Liver (tissue), 9 donors: Measurements from ENCODE around the gene THRAP3. TPM values are rescaled to one million over a fixed set of nuclear protein-coding genes. Genes with fewer than 3 reads are reported as not detected.

Source experiments
- DNase-seq: peaks from one replicate; pipeline ENCODE4 v3.0.0-alpha.2; 2017; ENCODE audit warnings: low spot score
- H3K27ac ChIP-seq, 2 donors: one replicate each; pipeline ENCODE4 v1.7.0; 2013; ENCODE audit warnings: inconsistent platforms in 2 of 2, low read length in 2 of 2, control low read depth in 1 of 2, low read depth in 1 of 2, mild to moderate bottlenecking in 1 of 2
- H3K27me3 ChIP-seq, 4 donors: one replicate each; pipeline versions ENCODE4 v1.6.1 to v1.7.0; 2013; ENCODE audit warnings: low read length in 3 of 4, inconsistent platforms in 1 of 4, mild to moderate bottlenecking in 1 of 4, moderate library complexity in 1 of 4; ENCODE audit not compliant: control insufficient read depth in 4 of 4, insufficient read depth in 4 of 4
- H3K36me3 ChIP-seq, 4 donors: one replicate each; pipeline versions ENCODE4 v1.6.1 to v1.7.0; 2013; ENCODE audit warnings: low read length in 3 of 4, mild to moderate bottlenecking in 3 of 4, low read depth in 1 of 4, moderate library complexity in 1 of 4; ENCODE audit not compliant: control insufficient read depth in 4 of 4, insufficient read depth in 3 of 4
- H3K4me1 ChIP-seq, 4 donors: one replicate each; pipeline versions ENCODE4 v1.6.1 to v1.7.0; 2013; ENCODE audit warnings: low read length in 3 of 4, mild to moderate bottlenecking in 3 of 4, moderate library complexity in 1 of 4; ENCODE audit not compliant: control insufficient read depth in 4 of 4, insufficient read depth in 4 of 4
- H3K4me3 ChIP-seq, 3 donors: one replicate each; pipeline versions ENCODE4 v1.6.1 to v1.7.0; 2013; ENCODE audit warnings: low read length in 3 of 3, control low read depth in 1 of 3, low read depth in 1 of 3, mild to moderate bottlenecking in 1 of 3
- H3K9ac ChIP-seq, 2 donors: one replicate each; pipeline ENCODE4 v1.7.0; 2013; ENCODE audit warnings: low read length in 2 of 2, mild to moderate bottlenecking in 2 of 2, moderate library complexity in 2 of 2, control low read depth in 1 of 2, low read depth in 1 of 2
- H3K9me3 ChIP-seq, 4 donors: one replicate each; pipeline versions ENCODE4 v1.6.1 to v1.7.0; 2013; ENCODE audit warnings: low read length in 3 of 4; ENCODE audit not compliant: control insufficient read depth in 4 of 4
- EGR1 ChIP-seq, 2 donors: IDR thresholded peaks; 2 replicates each; pipeline ENCODE4 v1.6.1; 2016 to 2018; ENCODE audit warnings: antibody characterized with exemption in 2 of 2, low read depth in 2 of 2
- FOXA2 ChIP-seq: IDR thresholded peaks from 2 replicates; pipeline ENCODE4 v1.6.1; 2016; ENCODE audit warnings: antibody characterized with exemption
- GABPA ChIP-seq, 2 donors: IDR thresholded peaks in 1 of 2; conservative IDR thresholded peaks in 1 of 2; 2 replicates each; pipeline ENCODE4 v1.6.1; 2016; ENCODE audit warnings: antibody characterized with exemption in 2 of 2, mild to moderate bottlenecking in 1 of 2, moderate library complexity in 1 of 2
- HNF4A ChIP-seq, 2 donors: conservative IDR thresholded peaks; 2 replicates each; pipeline ENCODE4 v1.6.1; 2016; ENCODE audit warnings: antibody characterized with exemption in 2 of 2, mild to moderate bottlenecking in 2 of 2
- HNF4G ChIP-seq: IDR thresholded peaks from 2 replicates; pipeline ENCODE4 v1.6.1; 2016; ENCODE audit warnings: antibody characterized with exemption
- NR2F2 ChIP-seq: IDR thresholded peaks from 2 replicates; pipeline ENCODE4 v1.6.1; 2016; ENCODE audit warnings: antibody characterized with exemption
- REST ChIP-seq: IDR thresholded peaks from 2 replicates; pipeline ENCODE4 v1.6.1; 2016; ENCODE audit warnings: antibody characterized with exemption, mild to moderate bottlenecking
- RXRA ChIP-seq, 2 donors: IDR thresholded peaks; 2 replicates each; pipeline ENCODE4 v1.6.1; 2017 to 2018; ENCODE audit warnings: antibody characterized with exemption in 2 of 2, mild to moderate bottlenecking in 1 of 2
- TAF1 ChIP-seq: conservative IDR thresholded peaks from 2 replicates; pipeline ENCODE4 v1.6.1; 2016; ENCODE audit warnings: antibody characterized with exemption, mild to moderate bottlenecking
- WGBS: extraction: QIAGEN DNeasy Blood & Tissue Kit; methylation state at CpG from one replicate; pipeline ENCODE4 v1.1.7; 2013; 5-methylcytosine and 5-hydroxymethylcytosine counted together
- polyA plus RNA-seq, 2 donors: library from polyadenylated mRNA; stranded (reverse) in 1 of 2; unstranded in 1 of 2; fragments of 200-250 nt in 1 of 2; fragments of >200 nt in 1 of 2; fragmentation: Nextera tagmentation in 1 of 2; extraction: Ambion mirVana in 1 of 2; gene quantifications; one replicate each; pipeline versions ENCODE4 v1.2.1 to v1.2.3, GENCODE V29; 2013 to 2015
- total RNA-seq, 2 donors: library from RNA; depleted of rRNA; stranded (reverse); fragments of >200 nt; gene quantifications; one replicate each; pipeline ENCODE4 v1.2.3, GENCODE V29; 2014
- TF ChIP-seq, protein P1 (sequence below): fragments of 150-350 bp; IDR thresholded peaks from 2 replicates; pipeline ENCODE4 v1.5.1; 2017; ENCODE audit warnings: improper control_type of control experiment, low read depth, low read length; ENCODE audit not compliant: missing input control
- TF ChIP-seq, protein P2 (sequence below): IDR thresholded peaks from 2 replicates; pipeline ENCODE4 v1.6.1; 2016; ENCODE audit warnings: antibody characterized with exemption
- TF ChIP-seq, protein P3 (sequence below): IDR thresholded peaks from 2 replicates; pipeline ENCODE4 v1.6.1; 2016; ENCODE audit warnings: antibody characterized with exemption
- donor health status: healthy.
- donor health status: healthy.
- donor health status: healthy.
- donor health status: healthy.
- donor health status: healthy.

The THRAP3 gene
- total and polyA plus RNA-seq, 4 donors = 21.3 to 55.1 (median 45.8) TPM

GRCh38 chr1:36351227-36351977 is 127.2 kb downstream of the THRAP3 start:
- no peak for DNase-seq
- H3K4me3 ChIP-seq = no peak overlapping the region
- no peaks in the 10 kb centered on the region for H3K9me3 ChIP-seq
- 84% methylated on average over 14 of the region's 14 CpGs for WGBS
- no peaks in the 10 kb centered on the region for H3K27me3 ChIP-seq
- no peak for TF ChIP-seq REST
- no peak for TF ChIP-seq EGR1 (IDR thresholded peaks at IDR 0.05; ENCODE audit: low read depth in 2 of 2)
- no peak for TF ChIP-seq GABPA (IDR thresholded peaks at IDR 0.05 in 1 of 2, conservative IDR thresholded peaks at IDR 0.05 in 1 of 2)
- no peak for TF ChIP-seq TAF1
- TF ChIP-seq, protein P1, sequence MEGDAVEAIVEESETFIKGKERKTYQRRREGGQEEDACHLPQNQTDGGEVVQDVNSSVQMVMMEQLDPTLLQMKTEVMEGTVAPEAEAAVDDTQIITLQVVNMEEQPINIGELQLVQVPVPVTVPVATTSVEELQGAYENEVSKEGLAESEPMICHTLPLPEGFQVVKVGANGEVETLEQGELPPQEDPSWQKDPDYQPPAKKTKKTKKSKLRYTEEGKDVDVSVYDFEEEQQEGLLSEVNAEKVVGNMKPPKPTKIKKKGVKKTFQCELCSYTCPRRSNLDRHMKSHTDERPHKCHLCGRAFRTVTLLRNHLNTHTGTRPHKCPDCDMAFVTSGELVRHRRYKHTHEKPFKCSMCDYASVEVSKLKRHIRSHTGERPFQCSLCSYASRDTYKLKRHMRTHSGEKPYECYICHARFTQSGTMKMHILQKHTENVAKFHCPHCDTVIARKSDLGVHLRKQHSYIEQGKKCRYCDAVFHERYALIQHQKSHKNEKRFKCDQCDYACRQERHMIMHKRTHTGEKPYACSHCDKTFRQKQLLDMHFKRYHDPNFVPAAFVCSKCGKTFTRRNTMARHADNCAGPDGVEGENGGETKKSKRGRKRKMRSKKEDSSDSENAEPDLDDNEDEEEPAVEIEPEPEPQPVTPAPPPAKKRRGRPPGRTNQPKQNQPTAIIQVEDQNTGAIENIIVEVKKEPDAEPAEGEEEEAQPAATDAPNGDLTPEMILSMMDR = no peak
- TF ChIP-seq RXRA (IDR thresholded peaks at IDR 0.05) = no peak
- no peak for TF ChIP-seq FOXA2
- TF ChIP-seq NR2F2 = no peak
- TF ChIP-seq HNF4G = no peak
- TF ChIP-seq, protein P2, sequence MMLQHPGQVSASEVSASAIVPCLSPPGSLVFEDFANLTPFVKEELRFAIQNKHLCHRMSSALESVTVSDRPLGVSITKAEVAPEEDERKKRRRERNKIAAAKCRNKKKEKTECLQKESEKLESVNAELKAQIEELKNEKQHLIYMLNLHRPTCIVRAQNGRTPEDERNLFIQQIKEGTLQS = no peak
- no peak for TF ChIP-seq HNF4A (conservative IDR thresholded peaks at IDR 0.05)
- TF ChIP-seq, protein P3, sequence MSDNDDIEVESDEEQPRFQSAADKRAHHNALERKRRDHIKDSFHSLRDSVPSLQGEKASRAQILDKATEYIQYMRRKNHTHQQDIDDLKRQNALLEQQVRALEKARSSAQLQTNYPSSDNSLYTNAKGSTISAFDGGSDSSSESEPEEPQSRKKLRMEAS = no peak
- H3K36me3 ChIP-seq = peaks cover 18 to 69% (median 36%) of the 10 kb centered on the region in 4 donors
- no peak overlapping the region for H3K9ac ChIP-seq
- no peaks in the 10 kb centered on the region for H3K4me1 ChIP-seq
- peak overlapping the region in 1 of 2 donors; percentile 26 for H3K27ac ChIP-seq

- Histone ChIP-seq H3K36me3 (peaks cover 14 to 64% (median 34%) of the 10 kb centered on the region in 4 donors), H3K27me3 (no peaks in the 10 kb centered on the region), H3K27ac (peak overlapping the region in 1 of 2 donors; percentile 26), H3K4me1 (no peaks in the 10 kb centered on the region), H3K4me3 (no peak overlapping the region), H3K9ac (no peak overlapping the region), H3K9me3 (no peaks in the 10 kb centered on the region)
- no peak for DNase-seq
- TF ChIP-seq FOXA2 (no peak), EGR1 (IDR thresholded peaks at IDR 0.05; ENCODE audit: low read depth in 2 of 2) (no peak)
- TF ChIP-seq, protein P1 = no peak
- WGBS = 82% methylated on average over 13 of the region's 13 CpGs
Measured at GRCh38 chr1:36352125-36352909, 128.1 kb downstream of the THRAP3 start.
